Keratinocyte (primary cell): ENCODE measurements around the gene PRCP. TPM values are rescaled to one million over a fixed set of nuclear protein-coding genes. Genes with fewer than 3 reads are reported as not detected.

ENCODE experiments used
- DNase-seq: peaks from one replicate; pipeline ENCODE4 v3.0.0-alpha.2; 2011; ENCODE audit warnings: low read depth, missing footprints, low spot score
- FAIRE-seq: peaks from 2 replicates; lab custom pipeline; 2011; peaks lifted over from hg19 to GRCh38; lab: Jason Lieb, UNC
- H2AFZ ChIP-seq: 2 replicates; pipeline ENCODE4 v1.6.0; 2012; ENCODE audit warnings: low read length, control low read depth, inconsistent platforms; ENCODE audit not compliant: control insufficient read depth
- H3K27ac ChIP-seq: 2 replicates; pipeline ENCODE4 v1.5.1; 2011; ENCODE audit warnings: low read length; ENCODE audit not compliant: control insufficient read depth, insufficient read depth
- H3K27me3 ChIP-seq: 3 replicates; pipeline ENCODE4 v1.6.0; 2011; ENCODE audit warnings: low read length; ENCODE audit not compliant: control insufficient read depth, insufficient read depth; ENCODE audit errors: extremely low read depth
- H3K36me3 ChIP-seq, 2 experiments: 2 replicates in 1 of 2; 3 replicates in 1 of 2; pipeline ENCODE4 v1.5.1; 2011; ENCODE audit warnings: low read length in 2 of 2, mild to moderate bottlenecking in 1 of 2; ENCODE audit not compliant: control insufficient read depth in 2 of 2, insufficient read depth in 2 of 2; ENCODE audit errors: extremely low read depth in 1 of 2
- H3K4me1 ChIP-seq: 3 replicates; pipeline ENCODE4 v1.5.1; 2011; ENCODE audit warnings: low read length; ENCODE audit not compliant: control insufficient read depth, insufficient read depth; ENCODE audit errors: extremely low read depth
- H3K4me2 ChIP-seq: 3 replicates; pipeline ENCODE4 v1.6.0; 2011; ENCODE audit warnings: low read depth, low read length; ENCODE audit not compliant: control insufficient read depth, insufficient read depth; ENCODE audit errors: extremely low read depth
- H3K4me3 ChIP-seq, 3 experiments: fragments of 200-600 bp in 1 of 3; sonication (generic) in 1 of 3; 2 replicates in 2 of 3; 3 replicates in 1 of 3; pipeline ENCODE4 v1.5.1; 2011 to 2016; ENCODE audit warnings: low read length in 3 of 3, mild to moderate bottlenecking in 3 of 3, control low read depth in 2 of 3, inconsistent platforms in 1 of 3, low read depth in 1 of 3, mixed read lengths in 1 of 3, mixed run types in 1 of 3, moderate library complexity in 1 of 3; ENCODE audit not compliant: control insufficient read depth in 2 of 3, insufficient read depth in 2 of 3; ENCODE audit errors: extremely low read depth in 1 of 3
- H3K79me2 ChIP-seq: 2 replicates; pipeline ENCODE4 v1.6.0; 2012; ENCODE audit warnings: low read length; ENCODE audit not compliant: control insufficient read depth, insufficient read depth
- H3K9ac ChIP-seq: 3 replicates; pipeline ENCODE4 v1.6.0; 2011; ENCODE audit warnings: low read length; ENCODE audit not compliant: control insufficient read depth, insufficient read depth; ENCODE audit errors: extremely low read depth
- H3K9me1 ChIP-seq: 3 replicates; pipeline ENCODE4 v1.6.0; 2011; ENCODE audit warnings: low read length; ENCODE audit not compliant: control insufficient read depth, insufficient read depth; ENCODE audit errors: extremely low read depth
- H3K9me3 ChIP-seq: 2 replicates; pipeline ENCODE4 v1.5.1; 2012; ENCODE audit warnings: low read depth, low read length; ENCODE audit not compliant: control insufficient read depth
- H4K20me1 ChIP-seq: 3 replicates; pipeline ENCODE4 v1.6.0; 2011; ENCODE audit warnings: low read length; ENCODE audit not compliant: control insufficient read depth, insufficient read depth; ENCODE audit errors: extremely low read depth
- CTCF ChIP-seq, 3 experiments: IDR thresholded peaks in 1 of 3; conservative IDR thresholded peaks in 1 of 3; optimal IDR thresholded peaks in 1 of 3; 2 replicates in 2 of 3; 3 replicates in 1 of 3; pipeline versions ENCODE3 to v1.5.1; 2011; ENCODE audit warnings: low read length in 3 of 3, mild to moderate bottlenecking in 3 of 3, moderate library complexity in 2 of 3, control low read depth in 1 of 3, inconsistent platforms in 1 of 3; ENCODE audit not compliant: insufficient read depth in 2 of 3; ENCODE audit errors: extremely low read depth in 1 of 3
- EZH2 ChIP-seq: IDR thresholded peaks from one replicate; pipeline ENCODE4 v1.6.1; 2012; ENCODE audit warnings: inconsistent platforms, mild to moderate bottlenecking, low read length, moderate library complexity
- dilution Hi-C: fragments of 300-500 bp; cut with MboI; formaldehyde crosslinking; loops from one replicate; pipeline ENCODE4 v1.7.0; 2020; ENCODE audit warnings: low sequenced_read_pairs; ENCODE audit not compliant: extremely low pct_ligation_motif_present
- polyA plus RNA-seq, 5 experiments: library from polyadenylated mRNA; depleted of rRNA in 3 of 5; stranded (reverse) in 3 of 5; stranded (forward) in 1 of 5; unstranded in 1 of 5; fragments of >200 nt; gene quantifications; 1 replicate in 1 of 5; 2 replicates in 3 of 5; 3 replicates in 1 of 5; pipeline versions ENCODE4 v1.2.1 to v1.2.3, GENCODE V29; 2011 to 2012; ENCODE audit warnings: missing spikeins in 2 of 5, low read depth in 1 of 5, low replicate concordance in 1 of 5

Gene PRCP
- polyA plus RNA-seq, 1 donor (not counting 4 experiments of a cell fraction or from before 2014, with no cell fraction given) = 43.5 TPM

DNA sequence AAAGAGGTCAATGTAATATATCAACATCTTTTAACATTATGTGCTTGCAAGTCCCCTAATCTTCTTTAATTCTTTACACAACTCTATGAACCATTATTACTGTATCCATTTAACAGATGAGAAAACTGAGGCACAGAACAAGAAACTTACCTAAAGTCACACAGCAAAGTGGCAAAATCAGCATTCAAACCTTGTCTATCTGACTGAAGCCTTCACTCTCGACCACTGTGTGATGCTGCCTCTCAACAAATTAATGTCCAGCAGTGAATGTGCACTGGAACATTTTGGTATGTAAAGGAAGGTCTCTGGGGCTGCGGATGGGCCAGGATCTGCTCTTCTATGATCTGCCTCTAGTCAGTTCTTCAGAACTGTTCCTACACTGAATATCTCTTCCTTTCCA is 42.1 kb downstream of the PRCP start:
- H3K27ac ChIP-seq = peak overlapping the region; percentile 29
- H3K9me1 ChIP-seq = no peaks in the 10 kb centered on the region
- H4K20me1 ChIP-seq = no peaks in the 10 kb centered on the region
- peaks cover 31% of the 10 kb centered on the region for H3K4me1 ChIP-seq
- H3K4me2 ChIP-seq = peak overlapping the region; percentile 68
- H3K79me2 ChIP-seq = peaks cover 2% of the 10 kb centered on the region
- FAIRE-seq (peak; percentile 67), DNase-seq (no peak)
- TF ChIP-seq EZH2 (no peak), CTCF (optimal IDR thresholded peaks at IDR 0.05 in 1 of 3, IDR thresholded peaks at IDR 0.05 in 1 of 3, conservative IDR thresholded peaks at IDR 0.05 in 1 of 3; ENCODE audit: extremely low read depth in 1 of 3, insufficient read depth in 2 of 3, low read length in 3 of 3) (no peak)
- H2AFZ ChIP-seq = no peak overlapping the region
- H3K9ac ChIP-seq = no peak overlapping the region
- no peak overlapping the region for H3K4me3 ChIP-seq
- H3K36me3 ChIP-seq = no peaks in the 10 kb centered on the region
- H3K27me3 ChIP-seq = no peaks in the 10 kb centered on the region
- H3K9me3 ChIP-seq = no peaks in the 10 kb centered on the region
- dilution Hi-C loops = no loop called here

DNA sequence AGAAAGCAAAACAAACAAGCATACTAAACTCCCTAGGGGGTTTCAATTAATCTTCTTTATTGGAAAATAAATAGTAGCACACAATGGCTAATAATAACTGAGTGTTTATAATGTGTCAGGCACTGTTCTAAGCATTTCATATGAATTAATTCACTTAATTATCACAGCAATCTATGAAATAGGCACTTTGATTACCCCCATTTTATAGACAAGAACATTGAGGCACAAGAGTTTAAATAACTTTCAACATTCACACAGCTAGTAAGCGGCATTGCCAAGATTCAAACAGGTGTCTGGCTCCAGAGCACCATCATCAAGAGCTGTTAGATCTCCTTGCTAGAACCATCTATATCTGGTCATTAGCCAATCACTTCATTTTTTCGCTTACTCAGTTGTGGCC is 43.1 kb downstream of the PRCP start:
- dilution Hi-C loops = no loop called here
- H3K36me3 ChIP-seq = no peaks in the 10 kb centered on the region
- H3K9me3 ChIP-seq = no peaks in the 10 kb centered on the region
- no peak overlapping the region for H2AFZ ChIP-seq
- no peaks in the 10 kb centered on the region for H4K20me1 ChIP-seq
- no peak overlapping the region for H3K4me3 ChIP-seq
- FAIRE-seq (no peak), DNase-seq (no peak)
- H3K4me2 ChIP-seq = no peak overlapping the region
- no peaks in the 10 kb centered on the region for H3K27me3 ChIP-seq
- no peak overlapping the region for H3K27ac ChIP-seq
- TF ChIP-seq CTCF (optimal IDR thresholded peaks at IDR 0.05 in 1 of 3, IDR thresholded peaks at IDR 0.05 in 1 of 3, conservative IDR thresholded peaks at IDR 0.05 in 1 of 3; ENCODE audit: extremely low read depth in 1 of 3, insufficient read depth in 2 of 3, low read length in 3 of 3) (no peak), EZH2 (no peak)
- H3K79me2 ChIP-seq = peaks cover 2% of the 10 kb centered on the region
- peaks cover 31% of the 10 kb centered on the region for H3K4me1 ChIP-seq
- no peak overlapping the region for H3K9ac ChIP-seq
- H3K9me1 ChIP-seq = no peaks in the 10 kb centered on the region
